Measurements from ENCODE around the gene LHPP.

LHPP gene

DNA sequence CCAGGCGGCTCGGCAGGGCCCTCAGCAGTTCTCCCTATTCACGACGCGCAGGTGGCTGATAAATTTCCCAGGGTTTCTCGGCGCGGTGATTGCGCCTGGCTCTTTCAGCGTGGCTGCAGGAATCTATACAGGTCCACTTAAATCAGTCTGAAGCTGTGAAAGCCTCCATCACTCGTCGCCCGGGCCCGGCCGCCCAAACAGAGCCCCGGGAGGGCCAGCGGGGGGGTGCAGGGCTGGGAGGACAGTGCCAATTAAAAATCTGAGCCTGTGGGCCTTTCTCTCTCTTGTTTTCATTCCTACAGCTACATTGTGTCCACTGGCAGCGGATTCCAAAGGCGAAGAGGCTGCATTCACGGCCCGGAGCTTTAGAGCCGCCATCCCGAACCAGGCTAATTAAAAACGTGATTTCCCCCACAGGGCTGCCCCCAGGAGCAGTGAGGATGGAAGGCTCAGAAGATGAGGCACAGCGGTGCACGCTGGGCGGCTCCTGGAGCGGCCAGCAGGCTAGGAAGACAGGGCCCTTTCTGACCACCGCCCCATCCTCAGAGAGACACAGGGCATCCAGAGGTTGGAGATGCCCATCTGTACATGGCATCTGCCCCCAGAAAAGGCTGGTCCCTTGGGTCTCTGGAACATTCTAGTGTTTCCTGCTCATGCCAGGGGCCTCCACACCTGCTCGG lies 181.8 kb downstream of the LHPP start:
- TF ChIP-seq, protein P1, sequence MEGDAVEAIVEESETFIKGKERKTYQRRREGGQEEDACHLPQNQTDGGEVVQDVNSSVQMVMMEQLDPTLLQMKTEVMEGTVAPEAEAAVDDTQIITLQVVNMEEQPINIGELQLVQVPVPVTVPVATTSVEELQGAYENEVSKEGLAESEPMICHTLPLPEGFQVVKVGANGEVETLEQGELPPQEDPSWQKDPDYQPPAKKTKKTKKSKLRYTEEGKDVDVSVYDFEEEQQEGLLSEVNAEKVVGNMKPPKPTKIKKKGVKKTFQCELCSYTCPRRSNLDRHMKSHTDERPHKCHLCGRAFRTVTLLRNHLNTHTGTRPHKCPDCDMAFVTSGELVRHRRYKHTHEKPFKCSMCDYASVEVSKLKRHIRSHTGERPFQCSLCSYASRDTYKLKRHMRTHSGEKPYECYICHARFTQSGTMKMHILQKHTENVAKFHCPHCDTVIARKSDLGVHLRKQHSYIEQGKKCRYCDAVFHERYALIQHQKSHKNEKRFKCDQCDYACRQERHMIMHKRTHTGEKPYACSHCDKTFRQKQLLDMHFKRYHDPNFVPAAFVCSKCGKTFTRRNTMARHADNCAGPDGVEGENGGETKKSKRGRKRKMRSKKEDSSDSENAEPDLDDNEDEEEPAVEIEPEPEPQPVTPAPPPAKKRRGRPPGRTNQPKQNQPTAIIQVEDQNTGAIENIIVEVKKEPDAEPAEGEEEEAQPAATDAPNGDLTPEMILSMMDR (IDR thresholded peaks at IDR 0.05; ENCODE audit: insufficient read depth, missing control alignments) = no peak
- FAIRE-seq (no peak), DNase-seq (ENCODE audit: insufficient read length, low spot score) (no peak)

DNA sequence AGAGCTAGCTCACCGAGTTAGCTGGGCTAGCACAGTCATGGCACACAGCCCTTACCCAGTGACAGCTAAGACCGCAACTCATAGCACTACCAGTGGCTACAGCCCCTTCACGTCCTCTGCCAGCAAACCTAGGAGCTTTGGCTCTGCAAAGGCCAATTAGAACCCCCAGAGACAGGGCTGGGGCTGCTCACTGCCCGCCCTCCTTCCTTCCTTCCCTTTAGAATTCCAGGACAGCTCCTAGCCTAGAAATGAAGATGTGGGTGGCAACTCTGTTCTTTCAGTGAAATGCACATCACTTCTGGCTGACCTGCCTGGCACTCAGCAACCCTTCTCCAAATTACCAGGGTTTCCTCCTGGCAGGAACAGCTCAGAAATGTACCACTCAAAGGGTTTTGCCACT lies 182.6 kb downstream of the LHPP start:
- FAIRE-seq = no peak
- TF ChIP-seq, protein P1 (IDR thresholded peaks at IDR 0.05; ENCODE audit: insufficient read depth, missing control alignments) = no peak
- DNase-seq (ENCODE audit: insufficient read length, low spot score) = no peak

DNA sequence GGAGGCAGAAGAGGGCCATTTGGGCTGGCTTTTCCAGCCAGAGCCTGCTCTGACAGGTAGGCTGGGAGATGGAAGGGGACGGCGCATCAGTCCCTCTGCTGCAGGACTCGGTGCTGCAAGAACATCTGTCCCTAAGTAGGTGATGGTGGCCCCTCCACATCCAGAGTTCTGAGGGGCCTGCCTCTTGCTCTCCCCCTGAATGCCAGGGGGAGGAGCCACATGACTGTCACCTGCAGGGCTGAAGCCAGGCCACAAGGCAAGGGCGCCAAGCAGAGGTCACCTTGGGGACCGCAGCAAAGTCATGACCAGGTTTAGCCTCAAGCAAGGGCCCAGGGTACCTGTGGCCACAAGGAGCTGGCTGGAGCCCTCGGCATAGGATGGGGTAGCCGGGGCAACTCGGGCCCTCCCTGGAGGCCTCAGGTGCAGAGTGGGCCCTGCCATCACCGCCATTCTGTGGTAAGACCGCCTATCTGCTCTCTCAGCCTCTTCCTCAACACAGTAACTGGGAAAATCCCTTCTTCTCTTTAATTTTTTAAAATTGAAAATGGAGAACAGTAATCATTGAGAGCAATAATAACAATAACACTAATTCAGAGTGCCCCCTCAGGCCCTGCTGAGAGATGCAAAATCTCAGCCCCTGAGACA lies 183.3 kb downstream of the LHPP start:
- FAIRE-seq (no peak), DNase-seq (ENCODE audit: insufficient read length, low spot score) (no peak)
- TF ChIP-seq, protein P1 (IDR thresholded peaks at IDR 0.05; ENCODE audit: insufficient read depth, missing control alignments) = no peak

DNA sequence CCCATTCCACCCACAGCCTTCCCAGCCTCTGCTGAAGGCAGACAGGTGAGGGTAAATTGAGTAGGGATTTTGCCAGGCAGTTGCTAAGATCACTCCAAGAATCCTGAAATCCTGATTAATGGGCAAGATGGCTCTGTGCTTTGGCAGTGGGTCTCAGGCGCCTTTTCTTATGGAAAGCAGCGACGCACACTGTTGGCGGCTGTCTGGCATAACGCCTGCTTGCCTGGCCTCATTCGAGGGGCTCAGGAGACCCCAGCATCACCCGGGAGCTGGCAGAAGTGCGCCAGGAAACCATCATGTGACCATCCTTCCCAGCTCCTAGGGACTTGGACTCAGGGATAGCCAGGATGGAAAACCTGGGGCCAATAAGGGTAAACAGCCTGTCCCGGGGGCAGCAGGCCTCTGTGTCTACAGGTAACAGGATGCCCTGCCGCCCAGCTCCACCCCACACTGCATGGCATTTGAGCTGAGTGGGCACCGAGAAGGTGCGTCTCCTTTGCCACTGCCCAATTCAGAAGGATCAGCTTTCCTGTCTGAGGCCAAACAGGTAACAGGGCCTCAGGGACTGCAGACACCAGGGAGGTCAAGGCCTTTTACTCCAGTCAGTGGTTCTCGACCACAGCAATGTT lies 184.0 kb downstream of the LHPP start:
- DNase-seq (ENCODE audit: insufficient read length, low spot score) (no peak), FAIRE-seq (no peak)
- TF ChIP-seq, protein P1 (IDR thresholded peaks at IDR 0.05; ENCODE audit: insufficient read depth, missing control alignments) = no peak

DNA sequence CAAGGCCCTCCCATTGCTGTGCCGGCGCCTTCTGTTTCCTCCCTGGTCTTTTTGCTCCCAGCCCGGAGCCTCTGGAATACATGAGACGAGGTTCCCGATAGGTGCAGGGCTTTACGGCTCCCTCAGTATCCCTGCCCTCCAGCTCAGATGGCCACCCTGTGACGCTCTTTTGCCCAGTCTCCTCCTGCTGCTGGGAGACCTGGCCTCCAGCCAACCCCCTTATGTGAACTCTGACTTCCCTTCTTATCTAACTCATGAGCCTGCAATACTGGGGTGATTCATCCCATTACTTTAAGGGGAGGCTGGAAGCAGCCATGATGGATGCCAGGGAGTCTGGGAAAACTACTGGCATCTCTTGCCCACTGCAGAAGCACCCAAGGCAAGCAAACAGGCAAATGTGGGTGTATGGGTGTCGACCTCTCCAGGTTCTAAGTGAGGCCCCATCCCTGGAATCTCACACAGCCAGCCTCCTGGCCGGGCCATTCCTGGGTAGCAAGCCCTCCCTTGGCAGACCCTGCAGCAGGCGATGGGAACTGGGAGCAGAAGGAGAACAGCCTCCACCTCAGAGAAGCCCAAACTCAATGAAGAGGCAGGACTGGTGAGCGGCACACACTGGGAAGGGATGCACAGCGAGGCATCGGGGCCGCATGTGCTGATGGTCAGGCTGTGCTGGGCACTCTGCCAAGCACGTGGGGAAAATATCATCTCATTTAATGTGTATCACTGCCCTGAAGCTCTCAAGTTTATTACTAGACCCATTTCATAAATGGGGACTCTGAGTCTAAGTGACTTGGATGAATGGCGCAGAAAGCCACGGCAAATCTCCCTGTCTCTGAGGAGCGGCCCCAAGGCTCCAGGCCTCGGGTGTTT lies 185.1 kb downstream of the LHPP start:
- no peak for FAIRE-seq
- no peak for DNase-seq (ENCODE audit: insufficient read length, low spot score)
- TF ChIP-seq, protein P1 (IDR thresholded peaks at IDR 0.05; ENCODE audit: insufficient read depth, missing control alignments) = no peak

DNA sequence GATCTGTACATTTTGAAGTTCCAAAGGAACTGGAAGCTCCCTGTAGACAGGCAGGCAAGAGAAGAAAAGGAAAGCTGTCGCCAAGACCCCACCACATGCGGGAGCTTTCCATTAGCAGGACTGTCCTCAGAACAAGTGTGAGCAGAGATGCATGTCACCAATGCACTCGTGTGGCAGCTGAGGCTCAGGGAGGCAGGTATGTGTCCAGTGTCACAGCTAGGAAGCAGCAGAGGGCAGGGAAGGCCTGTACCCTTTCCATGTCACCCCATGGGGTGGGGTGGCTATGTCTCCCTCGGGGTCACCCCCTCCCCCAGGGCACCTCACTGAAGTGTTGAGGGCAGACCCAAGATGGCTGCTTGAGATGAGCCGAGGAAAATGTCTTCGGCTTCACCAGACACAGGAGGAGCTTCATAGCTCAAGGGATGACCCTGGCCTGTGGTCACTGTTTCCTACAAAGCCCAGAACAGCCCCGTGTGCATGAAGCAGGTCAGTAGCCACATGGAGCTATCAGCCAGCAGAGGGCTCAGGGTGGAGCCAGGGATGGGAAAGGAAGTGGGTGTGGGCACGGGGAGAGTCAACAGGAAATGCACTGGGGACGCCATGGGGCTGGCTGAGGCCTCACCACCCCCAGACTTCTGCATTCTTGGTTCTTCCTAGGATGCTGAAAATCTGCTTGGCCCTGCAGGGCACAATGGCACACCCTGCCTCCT lies 186.0 kb downstream of the LHPP start:
- no peak for FAIRE-seq
- no peak for DNase-seq (ENCODE audit: insufficient read length, low spot score)
- TF ChIP-seq, protein P1 (IDR thresholded peaks at IDR 0.05; ENCODE audit: insufficient read depth, missing control alignments) = no peak

Measured in D721Med (cell line).